Left ventricle myocardium inferior (tissue), 1 donor: ENCODE data around the gene URB1. TPM values are rescaled to one million over a fixed set of nuclear protein-coding genes. Genes with fewer than 3 reads are reported as not detected.

Experiments used
- DNase-seq: peaks from one replicate; pipeline ENCODE4 v3.0.0-alpha.2; 2020
- H3K27ac ChIP-seq: fragments of 200-600 bp; replicated peaks from 2 replicates; pipeline ENCODE4 v1.8.0; 2021
- H3K27me3 ChIP-seq: fragments of 200-600 bp; 2 replicates; pipeline ENCODE4 v1.8.0; 2021; ENCODE audit warnings: low read depth
- H3K36me3 ChIP-seq: fragments of 200-600 bp; 2 replicates; pipeline ENCODE4 v1.8.0; 2021
- H3K4me1 ChIP-seq: fragments of 200-600 bp; 2 replicates; pipeline ENCODE4 v1.8.0; 2021
- H3K4me3 ChIP-seq: fragments of 200-600 bp; 2 replicates; pipeline ENCODE4 v1.8.0; 2021; ENCODE audit warnings: mild to moderate bottlenecking, moderate library complexity
- H3K9me3 ChIP-seq: fragments of 200-600 bp; replicated peaks from 2 replicates; pipeline ENCODE4 v1.8.0; 2021
- intact Hi-C: fragments of 100-400 bp; cut with micrococcal nuclease; formaldehyde crosslinking; loops from one replicate; pipeline ENCODE4 v1.11.0; 2022
- total RNA-seq: library from RNA; stranded (reverse); fragmentation: NEBNext Ultra II Directional; extraction: Animal tissue kit (Norgen Biotek cat#: 25700); gene quantifications from one replicate; pipeline ENCODE4 v1.2.1, GENCODE V29; 2021
- TF ChIP-seq, protein P1 (sequence below): fragments of 200-600 bp; IDR thresholded peaks from 2 replicates; pipeline ENCODE4 v1.8.0; 2021; ENCODE audit warnings: antibody characterized with exemption, mild to moderate bottlenecking, borderline replicate concordance
- donor health status: DM: no; HTN: yes; CAD: no; lungs with severe emphysema.

The URB1 gene
- total RNA-seq, 1 donor from 2014 or later: 13.8 TPM

DNA sequence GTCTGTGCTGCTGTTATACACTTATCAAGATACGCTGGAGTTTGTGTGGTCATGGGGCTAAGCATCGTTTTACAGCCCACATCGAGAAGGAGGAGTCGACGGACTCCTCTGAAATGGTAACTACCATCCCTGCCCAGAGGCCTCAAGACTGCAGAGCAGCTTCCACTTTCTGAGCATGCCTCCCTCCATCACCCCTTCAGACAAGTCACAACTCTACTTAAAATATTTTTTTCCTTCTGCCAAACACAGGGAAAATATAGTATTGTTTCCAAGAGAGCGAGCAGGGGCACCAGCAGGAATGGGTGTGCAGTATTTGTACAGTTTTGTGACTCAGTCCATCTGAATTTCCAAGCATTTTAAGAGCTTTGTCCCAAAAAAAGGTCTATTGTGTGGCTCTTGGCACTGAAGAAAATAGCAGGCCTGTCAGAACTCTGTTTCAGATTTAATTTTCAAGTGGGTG lies 33.8 kb upstream of the URB1 start:
- no peak for DNase-seq
- Histone ChIP-seq H3K27me3 (no peaks in the 10 kb centered on the region), H3K4me3 (no peak overlapping the region), H3K36me3 (peaks cover 12% of the 10 kb centered on the region), H3K4me1 (peaks cover 52% of the 10 kb centered on the region), H3K27ac (peak overlapping the region; percentile 55), H3K9me3 (peaks cover 10% of the 10 kb centered on the region)
- TF ChIP-seq, protein P1, sequence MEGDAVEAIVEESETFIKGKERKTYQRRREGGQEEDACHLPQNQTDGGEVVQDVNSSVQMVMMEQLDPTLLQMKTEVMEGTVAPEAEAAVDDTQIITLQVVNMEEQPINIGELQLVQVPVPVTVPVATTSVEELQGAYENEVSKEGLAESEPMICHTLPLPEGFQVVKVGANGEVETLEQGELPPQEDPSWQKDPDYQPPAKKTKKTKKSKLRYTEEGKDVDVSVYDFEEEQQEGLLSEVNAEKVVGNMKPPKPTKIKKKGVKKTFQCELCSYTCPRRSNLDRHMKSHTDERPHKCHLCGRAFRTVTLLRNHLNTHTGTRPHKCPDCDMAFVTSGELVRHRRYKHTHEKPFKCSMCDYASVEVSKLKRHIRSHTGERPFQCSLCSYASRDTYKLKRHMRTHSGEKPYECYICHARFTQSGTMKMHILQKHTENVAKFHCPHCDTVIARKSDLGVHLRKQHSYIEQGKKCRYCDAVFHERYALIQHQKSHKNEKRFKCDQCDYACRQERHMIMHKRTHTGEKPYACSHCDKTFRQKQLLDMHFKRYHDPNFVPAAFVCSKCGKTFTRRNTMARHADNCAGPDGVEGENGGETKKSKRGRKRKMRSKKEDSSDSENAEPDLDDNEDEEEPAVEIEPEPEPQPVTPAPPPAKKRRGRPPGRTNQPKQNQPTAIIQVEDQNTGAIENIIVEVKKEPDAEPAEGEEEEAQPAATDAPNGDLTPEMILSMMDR: no peak
- intact Hi-C loops: no loop called here

DNA sequence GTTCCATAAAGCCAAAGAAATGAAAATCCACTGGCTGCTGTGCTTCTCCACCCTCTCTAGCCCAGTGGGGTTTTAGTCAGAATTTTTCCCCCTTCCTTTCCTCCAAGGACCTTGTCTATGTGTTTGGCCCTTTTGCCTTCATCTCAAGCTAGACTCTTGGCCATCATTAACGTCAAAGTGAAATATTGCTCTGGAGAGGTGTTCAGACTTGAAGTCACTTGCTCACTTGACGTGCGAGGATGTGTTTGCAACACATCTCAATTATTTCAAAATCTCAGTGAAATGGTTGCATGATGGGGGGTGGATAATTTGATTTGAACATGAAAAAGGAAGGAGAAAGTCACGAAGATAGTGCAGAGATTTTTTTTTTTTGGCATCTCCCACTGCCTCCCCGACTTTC lies 33.3 kb upstream of the URB1 start:
- TF ChIP-seq, protein P1: no peak
- Histone ChIP-seq H3K4me1 (peaks cover 52% of the 10 kb centered on the region), H3K36me3 (peaks cover 13% of the 10 kb centered on the region), H3K4me3 (no peak overlapping the region), H3K27me3 (no peaks in the 10 kb centered on the region), H3K9me3 (peaks cover 14% of the 10 kb centered on the region), H3K27ac (peak overlapping the region; percentile 55)
- no peak for DNase-seq
- intact Hi-C loops: no loop called here

DNA sequence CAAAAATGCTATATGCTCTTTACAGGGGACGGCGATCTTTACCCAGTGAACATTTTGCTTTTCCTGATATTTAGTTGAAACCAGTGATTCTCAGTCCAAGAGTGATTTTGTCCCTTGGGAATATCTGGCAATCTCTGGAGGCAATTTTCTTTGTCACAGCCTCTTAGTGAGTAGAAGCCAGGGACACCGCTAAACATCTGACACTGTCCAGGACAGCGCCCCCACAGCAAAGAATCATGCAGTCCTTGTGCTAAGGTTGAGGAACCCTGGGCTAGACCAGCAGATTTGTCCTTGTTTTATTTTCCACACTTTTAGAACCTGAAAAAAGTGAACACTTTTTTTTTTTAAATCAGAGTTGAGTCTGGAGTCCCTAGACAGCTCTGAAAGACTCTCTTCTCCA lies 32.8 kb upstream of the URB1 start:
- no peaks in the 10 kb centered on the region for H3K27me3 ChIP-seq
- intact Hi-C loops: no loop called here
- peaks cover 12% of the 10 kb centered on the region for H3K36me3 ChIP-seq
- peaks cover 52% of the 10 kb centered on the region for H3K4me1 ChIP-seq
- H3K27ac ChIP-seq: peak overlapping the region; percentile 21
- H3K4me3 ChIP-seq: no peak overlapping the region
- TF ChIP-seq, protein P1: no peak
- peaks cover 14% of the 10 kb centered on the region for H3K9me3 ChIP-seq
- DNase-seq: no peak

DNA sequence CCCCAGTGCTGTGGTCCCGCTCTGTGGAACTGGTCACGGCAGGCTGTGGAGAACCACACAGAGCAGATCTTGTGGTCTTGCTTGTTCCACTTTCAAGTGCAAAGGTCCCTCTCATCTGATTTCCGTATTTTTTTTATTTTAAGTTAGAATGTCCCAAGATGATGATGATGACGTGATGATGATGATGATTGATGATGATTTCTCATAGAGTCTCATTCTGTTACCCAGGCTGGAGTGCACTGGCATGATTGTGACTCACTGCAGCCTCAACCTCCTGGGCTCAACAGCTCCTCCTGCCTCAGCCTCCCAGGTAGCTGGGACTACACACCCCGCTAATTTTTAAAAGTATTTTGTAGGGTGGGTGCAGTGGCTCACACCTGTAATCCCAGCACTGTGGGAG lies 31.9 kb upstream of the URB1 start:
- peaks cover 14% of the 10 kb centered on the region for H3K9me3 ChIP-seq
- peaks cover 12% of the 10 kb centered on the region for H3K36me3 ChIP-seq
- H3K4me3 ChIP-seq: no peak overlapping the region
- intact Hi-C loops: no loop called here
- TF ChIP-seq, protein P1: no peak
- DNase-seq: no peak
- H3K4me1 ChIP-seq: peaks cover 62% of the 10 kb centered on the region
- no peaks in the 10 kb centered on the region for H3K27me3 ChIP-seq
- no peak overlapping the region for H3K27ac ChIP-seq

DNA sequence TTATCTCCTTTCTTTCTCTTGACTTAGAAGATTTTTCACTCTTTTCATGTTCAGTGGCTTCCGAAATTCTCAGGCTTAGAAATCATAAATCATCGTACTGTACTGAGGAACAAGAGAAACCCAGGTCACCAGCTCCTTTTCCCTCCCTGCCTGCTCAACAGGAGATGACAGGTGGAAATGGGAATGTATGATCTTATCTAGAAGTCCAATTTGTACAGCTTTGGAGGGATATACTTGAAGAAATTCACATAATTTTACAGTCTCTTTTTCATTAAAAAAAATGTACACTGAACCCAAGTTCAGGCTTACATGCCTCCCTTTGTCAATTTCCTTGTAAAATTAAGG lies 31.4 kb upstream of the URB1 start:
- no peak overlapping the region for H3K27ac ChIP-seq
- DNase-seq: no peak
- peaks cover 14% of the 10 kb centered on the region for H3K9me3 ChIP-seq
- intact Hi-C loops: no loop called here
- no peak overlapping the region for H3K4me3 ChIP-seq
- TF ChIP-seq, protein P1: no peak
- H3K36me3 ChIP-seq: peaks cover 12% of the 10 kb centered on the region
- no peaks in the 10 kb centered on the region for H3K27me3 ChIP-seq
- H3K4me1 ChIP-seq: peaks cover 62% of the 10 kb centered on the region
